Central memory CD8-positive, alpha-beta T cell (primary cell): Measurements from ENCODE around the gene LRP3.

Experiments
- ATAC-seq: fragments of 150-1000 bp; cut with Tn5 transposase; replicated peaks from 2 replicates; pipeline ENCODE4 v1.10.0; 2022; ENCODE audit warnings: mild to moderate bottlenecking, moderate FRiP score, moderate number of reproducible peaks; ENCODE audit not compliant: poor library complexity, severe bottlenecking; ENCODE audit errors: extremely low read depth
- DNase-seq, 2 donors: peaks; one replicate each; pipeline ENCODE4 v3.0.0; 2021; ENCODE audit warnings: low spot score in 2 of 2
- H3K27ac Mint-ChIP-seq: one replicate; pipeline ENCODE4 v1.8.0; 2022; ENCODE audit warnings: low read depth, mild to moderate bottlenecking, moderate library complexity, mixed read lengths
- H3K27me3 Mint-ChIP-seq: one replicate; pipeline ENCODE4 v1.8.0; 2022; ENCODE audit warnings: mixed read lengths
- H3K36me3 Mint-ChIP-seq: one replicate; pipeline ENCODE4 v1.8.0; 2022; ENCODE audit warnings: mild to moderate bottlenecking, moderate library complexity, mixed read lengths; ENCODE audit not compliant: insufficient read depth
- H3K4me1 Mint-ChIP-seq: one replicate; pipeline ENCODE4 v1.8.0; 2022; ENCODE audit warnings: mixed read lengths
- H3K4me3 Mint-ChIP-seq: one replicate; pipeline ENCODE4 v1.8.0; 2022; ENCODE audit warnings: mild to moderate bottlenecking, moderate library complexity, mixed read lengths
- H3K9me3 Mint-ChIP-seq: one replicate; pipeline ENCODE4 v1.8.0; 2022; ENCODE audit warnings: mixed read lengths

The LRP3 gene

DNA sequence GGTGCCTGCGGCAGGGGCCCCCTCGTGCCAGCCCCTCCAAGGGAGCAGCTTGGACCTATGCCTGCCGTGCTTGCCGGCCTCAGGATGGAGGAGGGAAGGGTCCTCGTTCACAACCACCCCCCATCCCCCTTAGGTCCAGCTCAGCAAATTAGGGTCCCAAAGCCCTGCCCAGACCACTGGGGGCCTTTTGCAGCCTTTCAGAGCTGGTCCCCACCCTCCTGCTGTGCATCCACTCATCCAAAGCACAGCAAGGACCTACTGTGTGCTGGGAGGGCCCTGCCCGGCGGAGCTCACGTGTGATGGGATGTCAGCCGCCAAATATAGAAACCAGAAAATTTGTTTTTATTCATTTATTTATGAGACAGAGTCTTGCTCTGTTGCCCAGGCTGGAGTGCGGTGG, 48.0 kb downstream of the LRP3 start:
- DNase-seq = no peak
- Mint-ChIP-seq H3K27me3 (no peaks in the 10 kb centered on the region), H3K27ac (no peak overlapping the region), H3K9me3 (no peaks in the 10 kb centered on the region), H3K4me1 (peaks cover 22% of the 10 kb centered on the region), H3K36me3 (no peaks in the 10 kb centered on the region), H3K4me3 (no peak overlapping the region)
- no peak for ATAC-seq

DNA sequence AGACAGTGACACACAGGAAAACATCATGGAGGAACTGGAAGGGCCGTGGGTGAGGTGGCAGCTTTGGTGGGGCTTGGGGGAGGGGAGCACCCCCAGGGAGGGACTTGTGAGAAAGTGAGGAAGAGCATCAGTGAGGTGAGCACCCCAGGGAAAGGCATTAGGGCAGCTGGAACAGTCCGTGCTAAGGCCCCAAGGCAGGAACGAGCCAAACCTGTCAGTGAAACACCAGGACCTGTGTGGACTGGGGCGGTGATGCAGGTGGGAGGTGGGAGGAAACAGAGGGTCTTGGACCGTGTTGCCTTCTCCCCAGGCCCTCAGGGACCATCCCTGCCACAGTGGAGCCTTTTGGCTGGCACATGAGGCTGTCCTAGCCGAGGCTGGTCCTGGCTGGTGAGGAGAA, 48.8 kb downstream of the LRP3 start:
- Mint-ChIP-seq H3K27me3 (no peaks in the 10 kb centered on the region), H3K36me3 (no peaks in the 10 kb centered on the region), H3K4me1 (peaks cover 19% of the 10 kb centered on the region), H3K9me3 (no peaks in the 10 kb centered on the region), H3K27ac (no peak overlapping the region), H3K4me3 (no peak overlapping the region)
- DNase-seq = no peak
- ATAC-seq = no peak

DNA sequence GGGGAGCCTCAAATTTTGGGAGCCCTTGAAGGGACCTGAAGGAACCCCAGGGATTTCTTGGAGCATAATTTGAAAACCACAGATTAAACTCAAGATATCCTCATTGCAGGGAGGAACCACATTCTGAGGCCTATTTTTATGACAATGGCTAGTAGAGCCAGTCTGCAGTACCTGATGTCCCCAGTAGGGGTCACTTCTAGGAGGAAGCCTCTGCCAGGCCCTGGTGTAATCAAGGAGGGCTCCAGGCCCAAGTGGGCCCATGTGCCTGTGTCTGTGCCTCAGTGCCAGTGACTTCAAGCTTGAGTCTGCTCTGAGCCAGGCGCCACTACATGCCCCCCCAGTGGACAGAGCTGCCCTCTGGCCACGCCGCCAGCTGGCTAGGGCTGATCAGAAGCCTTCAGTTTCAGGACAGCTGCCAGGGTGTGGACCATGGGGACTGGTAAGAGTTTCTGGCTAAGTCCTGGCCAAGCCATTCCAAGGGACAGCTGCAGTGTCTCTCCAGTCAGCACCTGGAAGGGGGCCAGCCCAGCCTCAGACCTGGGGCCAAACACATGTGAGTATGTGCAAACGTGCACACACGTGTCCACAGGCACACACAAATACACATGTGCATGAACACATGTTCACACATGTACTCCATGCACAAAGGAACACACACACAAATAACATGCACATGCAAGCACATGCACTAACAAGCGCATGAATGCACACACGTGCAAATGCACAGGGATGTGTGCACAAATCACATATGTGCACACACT, 52.0 kb downstream of the LRP3 start:
- DNase-seq (no peak), ATAC-seq (no peak)
- no peaks in the 10 kb centered on the region for H3K27me3 Mint-ChIP-seq
- no peaks in the 10 kb centered on the region for H3K9me3 Mint-ChIP-seq
- no peak overlapping the region for H3K27ac Mint-ChIP-seq
- H3K4me3 Mint-ChIP-seq = no peak overlapping the region
- no peaks in the 10 kb centered on the region for H3K4me1 Mint-ChIP-seq
- no peaks in the 10 kb centered on the region for H3K36me3 Mint-ChIP-seq

DNA sequence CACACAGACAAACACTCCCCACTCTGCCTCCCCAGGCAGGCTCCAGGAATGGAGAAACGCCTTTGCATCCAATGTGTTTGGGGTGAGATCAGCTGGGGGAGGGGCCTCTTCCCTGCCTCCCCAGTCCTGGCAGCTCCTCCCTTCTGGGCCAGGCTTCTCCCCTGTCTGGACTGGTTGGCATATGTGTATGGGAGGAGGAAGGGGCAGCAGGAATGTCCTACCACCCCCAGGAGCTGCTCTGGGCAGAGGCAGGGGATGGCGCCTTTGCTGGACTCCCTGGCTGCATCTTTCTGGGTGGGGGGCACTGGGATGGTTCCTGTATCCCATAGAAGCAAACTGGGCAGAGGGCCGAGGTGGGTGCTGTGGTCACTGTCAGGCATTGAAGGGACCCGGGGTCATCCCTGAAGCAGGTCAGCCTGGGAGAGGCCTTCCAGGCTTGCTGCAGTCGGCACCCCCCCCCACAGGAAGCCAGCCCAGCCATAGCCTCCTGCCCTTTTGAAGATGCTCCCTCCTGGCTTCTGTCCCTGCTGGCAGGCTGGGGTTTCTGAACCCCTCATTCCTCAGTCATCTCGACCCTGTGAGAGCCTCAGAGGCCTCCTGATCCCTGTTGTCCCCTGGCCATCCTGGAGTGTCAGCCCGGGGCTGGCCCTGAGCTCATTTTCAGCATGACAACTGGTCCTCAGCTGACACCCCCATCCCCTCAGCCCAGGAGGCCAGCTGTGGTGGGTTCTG, 52.7 kb downstream of the LRP3 start:
- no peaks in the 10 kb centered on the region for H3K27me3 Mint-ChIP-seq
- H3K4me1 Mint-ChIP-seq = no peaks in the 10 kb centered on the region

DNA sequence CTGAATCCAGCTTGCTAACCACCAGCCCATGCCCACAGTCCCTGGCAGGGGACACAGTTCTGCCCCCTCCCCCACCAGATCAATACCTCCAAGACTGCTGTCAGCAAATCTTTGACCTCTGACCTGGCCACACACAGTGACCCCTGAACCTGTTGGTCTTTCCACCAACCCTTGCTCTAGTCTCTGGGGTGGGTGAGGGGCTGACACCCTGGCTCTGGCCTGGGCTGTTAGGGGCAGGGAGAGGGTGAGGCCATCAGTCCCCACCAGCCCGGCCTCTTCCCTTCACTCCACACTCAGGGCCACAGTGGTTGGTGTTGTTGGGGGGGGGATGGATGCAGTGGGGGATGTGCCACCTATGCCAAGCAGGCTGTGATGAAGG, 53.3 kb downstream of the LRP3 start:
- Mint-ChIP-seq H3K27ac (no peak overlapping the region), H3K27me3 (no peaks in the 10 kb centered on the region), H3K4me3 (no peak overlapping the region), H3K4me1 (no peaks in the 10 kb centered on the region), H3K36me3 (no peaks in the 10 kb centered on the region), H3K9me3 (no peaks in the 10 kb centered on the region)
- ATAC-seq (no peak), DNase-seq (no peak)

More for the DNA sequence above, 52.7 kb downstream of the LRP3 start:
- DNase-seq = no peak
- ATAC-seq = no peak
- Mint-ChIP-seq H3K9me3 (no peaks in the 10 kb centered on the region), H3K4me3 (no peak overlapping the region), H3K36me3 (no peaks in the 10 kb centered on the region), H3K27ac (no peak overlapping the region)

DNA sequence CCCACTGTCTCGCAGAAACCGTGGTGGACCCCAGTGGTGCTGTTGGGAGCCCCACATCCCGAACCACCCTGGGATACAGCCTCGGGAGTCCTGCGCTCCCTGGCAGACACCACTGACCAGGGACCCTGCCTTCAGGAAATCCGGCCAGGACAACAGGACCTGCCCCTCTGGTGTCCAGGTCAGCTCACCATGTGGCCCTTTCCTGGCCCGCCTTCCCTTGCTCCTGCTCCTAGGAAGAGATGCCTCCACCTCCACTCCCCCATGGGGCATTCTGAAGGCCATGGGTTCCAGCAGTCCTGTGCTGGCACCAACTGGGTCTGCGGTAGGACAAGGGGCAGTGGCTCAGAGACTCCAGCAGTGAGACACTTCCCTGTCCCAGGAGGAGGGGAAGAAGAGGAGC, 54.0 kb downstream of the LRP3 start:
- Mint-ChIP-seq H3K9me3 (no peaks in the 10 kb centered on the region), H3K4me3 (no peak overlapping the region)

DNA sequence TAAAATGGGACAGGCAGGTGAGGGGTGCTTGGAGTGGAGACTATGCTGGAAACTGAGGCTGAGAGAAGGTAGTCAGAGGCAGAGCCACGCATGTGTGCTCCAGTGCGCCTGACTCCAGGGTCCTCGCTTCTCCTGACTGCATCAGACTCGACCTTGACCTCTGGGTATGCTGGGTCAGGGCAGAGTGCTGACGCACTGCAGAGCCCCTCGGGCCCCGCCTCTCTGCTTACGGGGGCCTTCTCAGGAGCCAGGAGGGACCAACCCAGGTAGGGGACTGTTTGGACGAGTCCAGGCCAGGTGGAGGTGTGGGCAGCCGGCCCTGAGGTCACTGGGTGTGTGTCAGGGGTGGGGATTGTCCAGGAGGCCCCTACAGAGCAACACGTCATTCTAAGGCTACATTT, 54.4 kb downstream of the LRP3 start:
- no peak overlapping the region for H3K27ac Mint-ChIP-seq
- DNase-seq (no peak), ATAC-seq (no peak)
- no peaks in the 10 kb centered on the region for H3K27me3 Mint-ChIP-seq
- no peaks in the 10 kb centered on the region for H3K36me3 Mint-ChIP-seq
- no peaks in the 10 kb centered on the region for H3K9me3 Mint-ChIP-seq
- no peaks in the 10 kb centered on the region for H3K4me1 Mint-ChIP-seq
- H3K4me3 Mint-ChIP-seq = no peak overlapping the region

More for the DNA sequence above, 54.0 kb downstream of the LRP3 start:
- no peak for ATAC-seq
- no peaks in the 10 kb centered on the region for H3K36me3 Mint-ChIP-seq
- no peaks in the 10 kb centered on the region for H3K27me3 Mint-ChIP-seq
- H3K4me1 Mint-ChIP-seq = no peaks in the 10 kb centered on the region
- no peak for DNase-seq
- no peak overlapping the region for H3K27ac Mint-ChIP-seq

DNA sequence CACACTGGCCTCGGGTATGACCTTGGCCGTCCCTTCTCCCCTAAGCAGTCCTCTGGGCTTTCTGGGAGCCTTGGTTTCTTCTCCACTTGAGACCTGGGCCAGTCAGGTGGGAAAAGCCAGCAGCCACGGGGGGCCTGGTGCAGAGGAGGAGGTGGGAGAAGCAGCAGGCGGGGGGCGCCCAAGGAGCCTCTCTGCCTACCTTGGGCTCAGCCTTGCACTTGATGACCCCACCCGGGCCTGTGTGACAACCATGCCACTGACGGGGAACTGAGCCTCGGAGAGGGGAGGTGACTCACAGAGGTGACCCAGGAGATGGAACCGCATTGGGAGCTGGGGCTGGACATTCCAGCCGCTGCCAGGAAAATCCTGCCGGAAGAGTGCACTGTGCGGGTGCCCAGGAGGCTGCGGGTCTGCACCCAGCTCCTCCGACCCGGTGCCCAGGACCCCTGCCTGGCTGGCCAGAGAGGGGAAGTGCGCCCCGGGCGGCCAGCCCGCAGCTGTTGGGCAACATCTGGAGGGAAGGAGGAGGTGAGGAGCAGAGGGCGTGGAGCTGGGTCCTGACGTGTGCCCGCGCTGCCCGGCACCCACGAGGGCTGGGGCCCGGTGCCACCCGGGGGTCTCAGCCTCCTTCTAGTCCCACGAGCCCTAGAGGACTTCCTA, 55.0 kb downstream of the LRP3 start:
- Mint-ChIP-seq H3K27ac (no peak overlapping the region), H3K36me3 (no peaks in the 10 kb centered on the region), H3K27me3 (no peaks in the 10 kb centered on the region), H3K4me3 (no peak overlapping the region), H3K9me3 (no peaks in the 10 kb centered on the region), H3K4me1 (no peaks in the 10 kb centered on the region)
- DNase-seq (no peak), ATAC-seq (no peak)

DNA sequence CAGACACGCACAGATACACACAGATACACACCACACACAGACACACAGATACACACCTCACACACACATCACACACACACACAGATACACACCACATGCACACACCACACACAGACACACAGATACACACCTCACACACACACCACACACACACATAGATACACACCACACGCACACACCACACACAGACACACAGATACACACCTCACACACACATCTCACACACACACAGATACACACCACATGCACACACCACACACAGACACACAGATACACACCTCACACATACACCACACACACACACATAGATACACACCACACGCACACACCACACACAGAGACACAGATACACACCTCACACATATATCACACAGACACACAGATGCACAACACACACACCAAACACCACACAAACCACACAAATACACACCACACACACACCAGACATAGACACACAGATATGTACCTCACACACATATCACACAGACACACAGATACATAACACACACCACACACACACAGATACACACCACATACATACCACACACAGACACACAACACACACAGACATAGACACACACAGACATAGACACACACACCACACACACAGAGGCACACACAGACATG, 55.7 kb downstream of the LRP3 start:
- Mint-ChIP-seq H3K4me3 (no peak overlapping the region), H3K27ac (no peak overlapping the region)
- no peak for ATAC-seq

DNA sequence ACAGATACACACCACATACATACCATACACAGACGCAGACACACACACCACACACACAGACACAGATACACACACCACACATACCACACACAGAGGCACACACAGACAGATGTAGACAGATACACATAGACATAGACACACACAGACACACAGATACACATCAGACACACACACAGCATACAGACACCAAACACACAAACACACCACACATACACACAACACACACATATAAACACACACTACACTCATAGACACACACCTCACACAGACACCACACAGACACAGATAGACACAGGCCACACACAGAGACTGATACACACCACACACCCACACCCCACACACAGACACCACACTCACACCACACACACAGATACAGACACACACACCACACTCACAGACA, 56.4 kb downstream of the LRP3 start:
- ATAC-seq (no peak), DNase-seq (no peak)
- H3K36me3 Mint-ChIP-seq = peaks cover 1% of the 10 kb centered on the region
- H3K27me3 Mint-ChIP-seq = no peaks in the 10 kb centered on the region
- H3K27ac Mint-ChIP-seq = no peak overlapping the region
- H3K4me1 Mint-ChIP-seq = no peaks in the 10 kb centered on the region
- no peak overlapping the region for H3K4me3 Mint-ChIP-seq
- no peaks in the 10 kb centered on the region for H3K9me3 Mint-ChIP-seq

More for the DNA sequence above, 55.7 kb downstream of the LRP3 start:
- no peaks in the 10 kb centered on the region for H3K27me3 Mint-ChIP-seq
- DNase-seq = no peak
- H3K36me3 Mint-ChIP-seq = no peaks in the 10 kb centered on the region
- H3K4me1 Mint-ChIP-seq = no peaks in the 10 kb centered on the region
- no peaks in the 10 kb centered on the region for H3K9me3 Mint-ChIP-seq

DNA sequence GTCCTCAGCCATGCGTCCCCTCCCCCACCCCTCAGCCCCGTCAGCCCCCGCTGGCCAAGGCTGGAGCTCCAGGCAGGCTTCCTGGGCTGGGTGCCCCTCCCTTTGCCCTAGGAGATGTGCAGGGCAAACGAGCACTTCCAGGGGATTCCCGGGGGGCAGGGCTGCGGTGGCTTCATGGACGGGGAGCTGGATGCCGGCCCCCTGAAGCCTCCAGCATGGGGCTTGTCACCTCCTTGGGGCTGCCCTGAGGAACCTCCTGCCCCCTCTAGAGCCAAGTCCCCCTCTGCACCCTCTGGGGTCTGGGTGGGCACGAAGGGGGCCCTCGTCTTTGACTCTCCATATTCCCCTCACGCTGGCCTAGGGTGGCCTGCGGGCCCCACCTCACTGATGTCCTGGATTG, 56.9 kb downstream of the LRP3 start:
- ATAC-seq = no peak
- H3K4me1 Mint-ChIP-seq = no peaks in the 10 kb centered on the region
- no peak overlapping the region for H3K4me3 Mint-ChIP-seq
- peaks cover 3% of the 10 kb centered on the region for H3K36me3 Mint-ChIP-seq
- no peaks in the 10 kb centered on the region for H3K9me3 Mint-ChIP-seq
- H3K27me3 Mint-ChIP-seq = no peaks in the 10 kb centered on the region
- DNase-seq = no peak
- no peak overlapping the region for H3K27ac Mint-ChIP-seq

DNA sequence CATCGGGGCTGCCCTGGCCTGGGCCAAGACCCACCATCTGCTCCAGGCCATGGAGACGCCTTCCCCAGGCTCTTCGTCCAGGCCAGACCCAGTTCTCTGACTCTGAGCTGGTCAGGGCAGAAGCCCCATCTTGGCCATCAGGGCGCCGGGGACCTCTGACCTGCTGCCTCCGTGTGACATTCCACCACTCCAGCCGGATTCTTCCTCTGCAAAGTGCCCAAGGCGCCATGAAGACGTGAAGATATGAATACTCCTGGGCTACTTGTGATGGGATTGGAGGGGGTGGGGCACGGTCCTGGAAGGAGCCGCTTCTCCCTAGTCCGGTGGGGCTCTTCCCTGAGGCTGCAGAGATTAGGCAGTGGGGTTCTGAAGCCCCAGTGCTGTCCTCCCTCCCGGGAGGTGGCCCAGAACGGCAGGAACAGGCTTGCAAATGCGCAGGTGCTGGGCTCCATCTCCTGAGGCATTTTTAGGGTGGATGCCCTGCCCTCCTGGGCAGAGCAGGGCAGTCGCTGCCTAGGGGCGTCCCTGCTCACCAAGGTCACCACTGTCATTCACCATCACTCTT, 57.5 kb downstream of the LRP3 start:
- ATAC-seq (no peak), DNase-seq (no peak)
- Mint-ChIP-seq H3K4me1 (no peaks in the 10 kb centered on the region), H3K36me3 (peaks cover 3% of the 10 kb centered on the region), H3K27me3 (no peaks in the 10 kb centered on the region), H3K9me3 (no peaks in the 10 kb centered on the region), H3K27ac (no peak overlapping the region), H3K4me3 (no peak overlapping the region)
